Stimulated activated naive CD8-positive, alpha-beta T cell treated with anti-CD3 and anti-CD28 coated beads, Interleukin-15, amount 100 ng/mL, for 72 hours (primary cell): ENCODE measurements around the gene PRPF38B.
"Not testable (repeated sequence)": the region's sequence is repeated elsewhere in the genome, so short reads cannot be mapped to it uniquely, and the experiment has no call there.

Experiments
- ATAC-seq: fragments of 150-1000 bp; cut with Tn5 transposase; 2 replicates; pipeline ENCODE4 v1.10.0; 2021; ENCODE audit warnings: mild to moderate bottlenecking, moderate library complexity
- DNase-seq, 2 donors: peaks; one replicate each; pipeline ENCODE4 v3.0.0; 2021 to 2022
- H3K27ac Mint-ChIP-seq, 2 donors: one replicate each; pipeline ENCODE4 v1.8.0; 2022; ENCODE audit warnings: mild to moderate bottlenecking in 2 of 2, mixed read lengths in 2 of 2, moderate library complexity in 2 of 2
- H3K27me3 Mint-ChIP-seq: one replicate; pipeline ENCODE4 v1.8.0; 2022; ENCODE audit warnings: mixed read lengths
- H3K4me1 Mint-ChIP-seq: one replicate; pipeline ENCODE4 v1.8.0; 2022; ENCODE audit warnings: mild to moderate bottlenecking, mixed read lengths
- H3K4me3 Mint-ChIP-seq, 2 donors: one replicate each; pipeline ENCODE4 v1.8.0; 2022; ENCODE audit warnings: mild to moderate bottlenecking in 2 of 2, mixed read lengths in 2 of 2, moderate library complexity in 1 of 2
- H3K9me3 Mint-ChIP-seq, 2 donors: one replicate each; pipeline ENCODE4 v1.8.0; 2022; ENCODE audit warnings: mixed read lengths in 2 of 2

Gene PRPF38B

GRCh38 chr1:108668777-108669176 is 23.3 kb upstream of the PRPF38B start:
- DNase-seq: no peak
- ATAC-seq: no peak
- Mint-ChIP-seq H3K9me3 (no peaks in the 10 kb centered on the region), H3K4me3 (peak overlapping the region; percentile 42 to 59), H3K27me3 (no peaks in the 10 kb centered on the region), H3K27ac (peak overlapping the region in 1 of 2 donors; percentile 81), H3K4me1 (peaks cover 40% of the 10 kb centered on the region)

- Mint-ChIP-seq H3K27me3 (no peaks in the 10 kb centered on the region), H3K4me3 (peak overlapping the region in 1 of 2 donors; percentile 33), H3K27ac (peak overlapping the region; percentile 46 to 83), H3K4me1 (peaks cover 35% of the 10 kb centered on the region), H3K9me3 (no peaks in the 10 kb centered on the region)
- ATAC-seq: peak; percentile 9
- no peak for DNase-seq
These were observed 22.4 kb upstream of the PRPF38B start for GRCh38 chr1:108669679-108670078.

- ATAC-seq (peak; percentile 23), DNase-seq (no peak)
- Mint-ChIP-seq H3K27ac (peak overlapping the region; percentile 46 to 83), H3K9me3 (no peaks in the 10 kb centered on the region), H3K4me3 (peak overlapping the region in 1 of 2 donors; percentile 33), H3K27me3 (no peaks in the 10 kb centered on the region), H3K4me1 (peaks cover 31% of the 10 kb centered on the region)
These were observed 21.9 kb upstream of the PRPF38B start for GRCh38 chr1:108670131-108670773.

DNA sequence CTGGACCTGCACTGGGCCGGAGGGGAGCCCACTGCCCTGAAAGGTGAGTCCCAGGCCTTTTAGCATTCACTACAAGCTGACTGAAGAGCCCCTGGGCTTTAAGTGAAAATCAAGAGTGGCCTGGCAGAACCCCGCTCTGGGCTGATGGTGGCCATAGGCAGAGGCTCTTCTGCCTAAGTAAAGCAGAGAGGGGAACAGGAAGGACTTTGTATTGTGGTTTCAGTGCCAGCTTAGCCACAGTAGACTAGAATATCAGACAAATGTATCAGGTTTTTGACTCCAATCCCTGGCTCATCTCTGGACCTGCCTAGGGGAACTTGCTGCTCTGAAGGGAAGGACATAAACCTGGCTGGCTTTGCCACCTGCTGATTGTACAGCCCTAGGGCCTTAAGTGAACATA is 21.0 kb upstream of the PRPF38B start:
- peaks cover 31% of the 10 kb centered on the region for H3K4me1 Mint-ChIP-seq
- no peak for ATAC-seq
- no peak overlapping the region for H3K4me3 Mint-ChIP-seq
- H3K27me3 Mint-ChIP-seq: no peaks in the 10 kb centered on the region
- no peak for DNase-seq
- peak overlapping the region in 1 of 2 donors; percentile 61 for H3K27ac Mint-ChIP-seq
- no peaks in the 10 kb centered on the region for H3K9me3 Mint-ChIP-seq

- ATAC-seq: no peak
- Mint-ChIP-seq H3K27me3 (no peaks in the 10 kb centered on the region), H3K4me3 (no peak overlapping the region), H3K9me3 (no peaks in the 10 kb centered on the region), H3K4me1 (peaks cover 8% of the 10 kb centered on the region), H3K27ac (peak overlapping the region in 1 of 2 donors; percentile 31)
- DNase-seq: no peak
These were observed 13.4 kb upstream of the PRPF38B start for GRCh38 chr1:108678706-108679105.

- H3K4me3 Mint-ChIP-seq: peak overlapping the region; percentile 56 to 68
- no peaks in the 10 kb centered on the region for H3K9me3 Mint-ChIP-seq
- peaks cover 8% of the 10 kb centered on the region for H3K4me1 Mint-ChIP-seq
- H3K27me3 Mint-ChIP-seq: no peaks in the 10 kb centered on the region
- no peak for ATAC-seq
- DNase-seq: no peak
- H3K27ac Mint-ChIP-seq: peak overlapping the region; percentile 63 to 76
These were observed 12.4 kb upstream of the PRPF38B start for GRCh38 chr1:108679586-108680213.

GRCh38 chr1:108681701-108682100 is 10.4 kb upstream of the PRPF38B start:
- H3K27ac Mint-ChIP-seq, H3K9me3 Mint-ChIP-seq, ATAC-seq, H3K4me3 Mint-ChIP-seq, DNase-seq, H3K4me1 Mint-ChIP-seq, H3K27me3 Mint-ChIP-seq: not testable (repeated sequence)

DNA sequence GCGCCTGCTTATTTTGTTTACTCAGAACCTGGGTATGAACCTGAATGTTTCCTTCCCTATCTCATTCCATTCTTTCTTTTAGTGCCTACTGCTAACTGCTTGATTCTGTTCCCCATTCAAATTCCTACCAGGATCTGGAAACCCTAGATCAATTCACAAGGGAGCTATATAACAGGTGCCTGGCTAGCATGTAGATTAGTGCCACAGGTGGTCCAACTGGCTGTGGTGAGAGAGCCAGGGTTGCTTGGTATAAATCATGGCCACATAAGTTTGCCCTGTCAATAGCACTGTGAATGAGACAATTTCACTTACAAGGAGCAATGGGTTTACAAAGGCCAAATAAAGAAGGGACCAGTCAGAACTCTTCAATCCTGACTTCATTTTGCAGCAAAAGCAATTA is 6.6 kb upstream of the PRPF38B start:
- no peak overlapping the region for H3K4me3 Mint-ChIP-seq
- H3K27ac Mint-ChIP-seq: no peak overlapping the region
- peaks cover 12% of the 10 kb centered on the region for H3K4me1 Mint-ChIP-seq
- H3K9me3 Mint-ChIP-seq: no peaks in the 10 kb centered on the region
- H3K27me3 Mint-ChIP-seq: no peaks in the 10 kb centered on the region
- ATAC-seq: no peak
- no peak for DNase-seq

- no peaks in the 10 kb centered on the region for H3K27me3 Mint-ChIP-seq
- H3K9me3 Mint-ChIP-seq: no peaks in the 10 kb centered on the region
- DNase-seq: no peak
- peaks cover 24% of the 10 kb centered on the region for H3K4me1 Mint-ChIP-seq
- no peak for ATAC-seq
- peak overlapping the region in 1 of 2 donors; percentile 16 for H3K27ac Mint-ChIP-seq
- no peak overlapping the region for H3K4me3 Mint-ChIP-seq
These were observed 5.3 kb upstream of the PRPF38B start for GRCh38 chr1:108686614-108687313.

DNA sequence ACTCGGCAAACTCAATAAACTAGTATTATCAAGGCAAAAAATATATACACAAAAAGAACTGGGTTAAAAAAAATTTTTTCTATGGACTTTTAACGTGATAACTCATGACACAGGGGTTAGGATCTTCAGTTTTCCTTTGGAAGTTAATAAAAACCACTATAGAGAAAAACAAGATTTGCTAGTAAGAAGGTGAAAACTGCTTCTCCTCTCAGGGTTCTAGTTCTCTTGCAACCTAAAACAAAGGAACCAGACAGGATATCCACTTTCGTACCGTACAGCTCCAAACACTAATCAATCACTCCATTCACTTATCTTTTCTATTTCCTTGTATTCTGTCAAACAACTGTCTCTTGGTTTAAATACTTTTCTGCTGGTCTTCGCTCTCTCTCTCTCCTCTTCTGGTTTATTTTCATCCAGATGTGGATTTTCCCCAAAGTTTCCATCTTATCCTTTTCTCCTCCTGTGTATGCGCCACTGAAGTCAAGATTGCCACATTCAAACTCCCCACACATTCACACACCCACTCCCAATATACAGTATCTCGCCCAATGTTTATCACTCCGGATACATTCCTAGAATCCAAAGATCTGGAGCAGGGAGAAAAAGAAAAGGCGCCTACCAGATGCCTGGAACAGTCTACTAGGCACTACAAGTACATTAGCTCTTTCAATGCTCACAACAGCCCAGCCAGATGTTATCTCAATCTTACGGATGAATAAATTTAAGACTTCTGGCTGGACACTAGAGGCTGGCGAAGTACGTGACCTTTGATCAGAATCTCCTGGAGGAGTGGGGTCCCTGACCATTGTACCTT is 775 bp upstream of the PRPF38B start:
- Mint-ChIP-seq H3K4me3 (peak overlapping the region; percentile 85 to 95), H3K9me3 (no peaks in the 10 kb centered on the region), H3K27me3 (no peaks in the 10 kb centered on the region), H3K4me1 (peaks cover 35% of the 10 kb centered on the region), H3K27ac (peak overlapping the region; percentile 98 to 99)
- DNase-seq: no peak
- no peak for ATAC-seq

GRCh38 chr1:108692724-108693655 is 880 bp downstream of the PRPF38B start:
- H3K9me3 Mint-ChIP-seq: no peaks in the 10 kb centered on the region
- peak overlapping the region; percentile 98 to 99 for H3K27ac Mint-ChIP-seq
- H3K4me1 Mint-ChIP-seq: peaks cover 42% of the 10 kb centered on the region
- peak overlapping the region; percentile 85 to 95 for H3K4me3 Mint-ChIP-seq
- no peaks in the 10 kb centered on the region for H3K27me3 Mint-ChIP-seq
- DNase-seq (peak; percentile 80 to 85), ATAC-seq (peak; percentile 85)

- H3K9me3 Mint-ChIP-seq: no peaks in the 10 kb centered on the region
- DNase-seq: no peak
- peak overlapping the region; percentile 86 to 93 for H3K27ac Mint-ChIP-seq
- H3K4me3 Mint-ChIP-seq: peak overlapping the region; percentile 75 to 78
- ATAC-seq: no peak
- H3K4me1 Mint-ChIP-seq: peaks cover 46% of the 10 kb centered on the region
- H3K27me3 Mint-ChIP-seq: no peaks in the 10 kb centered on the region
These were observed 3.4 kb downstream of the PRPF38B start for GRCh38 chr1:108695535-108695934.

GRCh38 chr1:108699375-108700332 is 7.5 kb downstream of the PRPF38B start:
- ATAC-seq (no peak), DNase-seq (no peak)
- Mint-ChIP-seq H3K27ac (peak overlapping the region; percentile 2 to 75), H3K4me1 (peaks cover 29% of the 10 kb centered on the region), H3K9me3 (no peaks in the 10 kb centered on the region), H3K27me3 (no peaks in the 10 kb centered on the region), H3K4me3 (peak overlapping the region; percentile 49 to 60)
